A673 (cell line): ENCODE data around the gene CX3CR1. TPM values are rescaled to one million over a fixed set of nuclear protein-coding genes. Genes with fewer than 3 reads are reported as not detected.

ENCODE experiments used
- Bru-seq: library from RNA; stranded (reverse); fragments of 400-500 nt; gene quantifications from one replicate; lab custom pipeline; 2021; lab: Mats Ljungman, UMichigan
- BruChase-seq, 2 experiments: library from RNA; stranded (reverse); fragments of 400-500 nt; gene quantifications; one replicate each; lab custom pipeline; 2021; lab: Mats Ljungman, UMichigan
- BruUV-seq: library from RNA; stranded (reverse); fragments of 400-500 nt; replicated peaks from 2 replicates; lab custom pipeline; 2021; lab: Mats Ljungman, UMichigan
- CTCF ChIA-PET: fragments of 300-600 bp; sonication (Branson Sonifier 250); formaldehyde crosslinking; loops from one replicate; lab custom pipeline; 2022; ENCODE audit warnings: antibody characterized with exemption; lab: Charles Lee
- POLR2A ChIA-PET: fragments of 300-600 bp; sonication (Branson Sonifier 250); formaldehyde crosslinking; loops from one replicate; lab custom pipeline; 2022; ENCODE audit warnings: antibody characterized with exemption; ENCODE audit not compliant: low non-redundant PET; lab: Charles Lee
- DNase-seq: peaks from one replicate; pipeline ENCODE4 v3.0.0-alpha.2; 2015; ENCODE audit warnings: low spot score
- H3K27ac ChIP-seq: fragments of 200-600 bp; sonication (generic); 2 replicates; pipeline ENCODE4 v1.5.1; 2016; ENCODE audit warnings: mixed run types, low read depth, mild to moderate bottlenecking, mixed read lengths, antibody characterized with exemption, low read length; ENCODE audit not compliant: poor library complexity, severe bottlenecking
- H3K27me3 ChIP-seq: fragments of 200-600 bp; sonication (generic); replicated peaks from 2 replicates; pipeline ENCODE4 v1.6.1; 2017; ENCODE audit warnings: mixed run types, low read depth, mild to moderate bottlenecking, mixed read lengths, antibody characterized with exemption, low read length; ENCODE audit not compliant: insufficient read depth, poor library complexity
- H3K36me3 ChIP-seq: fragments of 200-600 bp; sonication (generic); 2 replicates; pipeline ENCODE4 v1.6.1; 2016; ENCODE audit warnings: mixed run types, mild to moderate bottlenecking, mixed read lengths, antibody characterized with exemption, low read length; ENCODE audit not compliant: insufficient read depth, poor library complexity, severe bottlenecking
- H3K4me1 ChIP-seq: fragments of 200-600 bp; sonication (generic); 2 replicates; pipeline ENCODE4 v1.6.1; 2017; ENCODE audit warnings: mixed run types, mild to moderate bottlenecking, mixed read lengths, antibody characterized with exemption, low read length; ENCODE audit not compliant: insufficient read depth, poor library complexity, severe bottlenecking
- H3K4me3 ChIP-seq: fragments of 200-600 bp; sonication (generic); 2 replicates; pipeline ENCODE4 v1.5.1; 2016; ENCODE audit warnings: low read depth, mixed run types, mild to moderate bottlenecking, mixed read lengths, low read length; ENCODE audit not compliant: poor library complexity, severe bottlenecking
- H3K9me3 ChIP-seq: fragments of 200-600 bp; sonication (generic); 2 replicates; pipeline ENCODE4 v1.6.1; 2016; ENCODE audit warnings: mixed run types, low read depth, mild to moderate bottlenecking, mixed read lengths, antibody characterized with exemption, low read length; ENCODE audit not compliant: poor library complexity, severe bottlenecking
- CTCF ChIP-seq: fragments of 300-800, 200-600 bp; sonication (generic); conservative IDR thresholded peaks from 2 replicates; pipeline ENCODE4 v1.5.1; 2017; ENCODE audit warnings: low read depth, mild to moderate bottlenecking, antibody characterized with exemption, low read length, moderate library complexity, mixed read lengths
- EZH2 ChIP-seq: fragments of 200-600 bp; sonication (generic); IDR thresholded peaks from 2 replicates; pipeline ENCODE4 v1.6.1; 2017; ENCODE audit warnings: borderline replicate concordance, low read depth, mild to moderate bottlenecking, mixed read lengths, antibody characterized with exemption, low read length; ENCODE audit not compliant: poor library complexity, severe bottlenecking
- intact Hi-C: fragments of 100-400 bp; cut with micrococcal nuclease; formaldehyde crosslinking; loops from one replicate; pipeline ENCODE4 v1.10.0; 2022; ENCODE audit not compliant: unreplicated experiment
- long read RNA-seq: library from polyadenylated mRNA; stranded (forward); transcript quantifications from one replicate; pipeline ENCODE4 v2.0.0, GENCODE V29; 2022
- total RNA-seq: library from RNA; stranded (reverse); gene quantifications from 2 replicates; pipeline ENCODE4 v1.2.3, GENCODE V29; 2021

CX3CR1 gene
- total RNA-seq (not detected in 2 replicates), Bru-seq, nascent RNA (not detected), BruChase-seq, experiment 1, labeled RNA remaining after a 2-hour chase (not detected), BruChase-seq, experiment 2, labeled RNA remaining after a 6-hour chase (not detected)
- long read RNA-seq, result 0 reads

- no TSS peak for BruUV-seq
- Histone ChIP-seq H3K27me3 (no peaks in the 10 kb centered on the region), H3K9me3 (no peaks in the 10 kb centered on the region), H3K36me3 (no peaks in the 10 kb centered on the region), H3K27ac (no peak within 1 kb of the TSS), H3K4me3 (no peak within 1 kb of the TSS), H3K4me1 (no peaks in the 10 kb centered on the region)
- intact Hi-C loops, result no loop called here
- ChIA-PET CTCF (interaction anchor here (0.9 kb wide), 1 partner anchor 8 kb away, joined by 3 read pairs; no protein-coding TSS in a partner anchor), POLR2A (no interaction called here)
- no peak for DNase-seq
- TF ChIP-seq EZH2 (no peak), CTCF (no peak)
Measured at GRCh38 chr3:39279745-39280517, at the start of gene CX3CR1. Gene CX3CR1, minus strand, starts transcription at chr3:39280036. Its CDS starts 13,527 bp downstream, at chr3:39266509.

DNA sequence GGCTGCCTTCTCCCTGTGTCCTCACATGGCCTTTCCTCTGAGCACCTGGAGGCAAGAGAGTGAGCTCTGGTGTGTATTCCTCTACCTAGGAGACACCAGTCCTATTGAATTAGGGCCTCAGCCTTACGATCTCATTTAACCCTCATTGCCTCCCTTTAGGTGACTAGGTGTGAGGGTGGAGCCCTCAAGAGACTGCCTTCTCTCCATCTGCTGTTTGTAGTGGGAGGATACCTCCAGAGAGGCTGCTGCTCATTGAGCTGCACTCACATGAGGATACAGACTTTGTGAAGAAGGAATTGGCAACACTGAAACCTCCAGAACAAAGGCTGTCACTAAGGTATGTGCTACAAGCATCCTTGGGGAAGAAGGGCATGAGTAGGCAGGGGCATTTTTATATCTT lies 49.7 kb upstream of the CX3CR1 start, which contains the start of gene CCR8:
CCR8 (plus strand) TSS at position 217 of the 400 bp plus-strand sequence. CDS start 2,623 bp downstream, outside the sequence.
- intact Hi-C loops, result no loop called here
- H3K9me3 ChIP-seq, result no peaks in the 10 kb centered on the region
- no peak within 1 kb of the TSS for H3K4me3 ChIP-seq
- no peaks in the 10 kb centered on the region for H3K36me3 ChIP-seq
- no peak within 1 kb of the TSS for H3K27ac ChIP-seq
- no peaks in the 10 kb centered on the region for H3K27me3 ChIP-seq
- TF ChIP-seq EZH2 (no peak), CTCF (no peak)
- no peak for DNase-seq
- no TSS peak for BruUV-seq
- CTCF ChIA-PET, result no interaction called here
- POLR2A ChIA-PET, result no interaction called here
- H3K4me1 ChIP-seq, result no peaks in the 10 kb centered on the region

- no peak overlapping the region for H3K27ac ChIP-seq
- H3K27me3 ChIP-seq, result no peaks in the 10 kb centered on the region
- no peak overlapping the region for H3K4me3 ChIP-seq
- no peaks in the 10 kb centered on the region for H3K9me3 ChIP-seq
- CTCF ChIA-PET, result no interaction called here
- no peaks in the 10 kb centered on the region for H3K4me1 ChIP-seq
- TF ChIP-seq CTCF (no peak), EZH2 (no peak)
- no peak for DNase-seq
- POLR2A ChIA-PET, result no interaction called here
- no peaks in the 10 kb centered on the region for H3K36me3 ChIP-seq
- intact Hi-C loops, result no loop called here
- no TSS peak for BruUV-seq
Measured at GRCh38 chr3:39327746-39328349, 48.0 kb upstream of the CX3CR1 start.
